ES-I3 (cell line): ENCODE data around the gene DUXA.
"Not testable (repeated sequence)": the region's sequence is repeated elsewhere in the genome, so short reads cannot be mapped to it uniquely, and the experiment has no call there.

Experiments used
- H3K36me3 ChIP-seq: 2 replicates; pipeline ENCODE4 v1.6.1; 2013; ENCODE audit warnings: mild to moderate bottlenecking, low read length, control low read depth, moderate library complexity; ENCODE audit not compliant: insufficient read depth
- H3K4me1 ChIP-seq: 2 replicates; pipeline ENCODE4 v1.6.1; 2013; ENCODE audit warnings: mild to moderate bottlenecking, control low read depth, low read length; ENCODE audit not compliant: insufficient read depth
- H3K9ac ChIP-seq: 2 replicates; pipeline ENCODE4 v1.6.1; 2013; ENCODE audit warnings: low read depth, mild to moderate bottlenecking, low read length, moderate library complexity
- H3K9me3 ChIP-seq: 2 replicates; pipeline ENCODE4 v1.6.1; 2013; ENCODE audit warnings: mild to moderate bottlenecking, low read length, moderate library complexity; ENCODE audit not compliant: control insufficient read depth, insufficient read depth

DUXA gene

GRCh38 chr19:57167385-57167784 is at the start of gene DUXA:
TSS of gene DUXA (minus strand) at chr19:57167485. CDS start at chr19:57167443, 42 bp downstream.
- Histone ChIP-seq H3K36me3 (no peaks in the 10 kb centered on the region), H3K9ac (no peak within 1 kb of the TSS), H3K9me3 (no peaks in the 10 kb centered on the region), H3K4me1 (no peaks in the 10 kb centered on the region)

GRCh38 chr19:57212109-57212508 is 44.8 kb upstream of the DUXA start:
- Histone ChIP-seq H3K9me3 (no peaks in the 10 kb centered on the region), H3K36me3 (peaks cover 19% of the 10 kb centered on the region), H3K9ac (no peak overlapping the region), H3K4me1 (no peaks in the 10 kb centered on the region)

GRCh38 chr19:57210381-57210780 is 43.1 kb upstream of the DUXA start:
- Histone ChIP-seq H3K36me3 (peaks cover 23% of the 10 kb centered on the region), H3K9ac (no peak overlapping the region), H3K4me1 (no peaks in the 10 kb centered on the region), H3K9me3 (no peaks in the 10 kb centered on the region)

GRCh38 chr19:57202160-57202559 is 34.9 kb upstream of the DUXA start:
- H3K9ac ChIP-seq: no peak overlapping the region
- H3K36me3 ChIP-seq: peaks cover 4% of the 10 kb centered on the region
- H3K9me3 ChIP-seq: no peaks in the 10 kb centered on the region
- H3K4me1 ChIP-seq: no peaks in the 10 kb centered on the region

GRCh38 chr19:57197874-57198273 is 30.6 kb upstream of the DUXA start:
- not testable (repeated sequence) for H3K9me3 ChIP-seq, H3K9ac ChIP-seq, H3K4me1 ChIP-seq
- peaks cover 14% of the 10 kb centered on the region; the same call in 1 of the 2 replicates for H3K36me3 ChIP-seq

- Histone ChIP-seq H3K9me3 (no peaks in the 10 kb centered on the region), H3K4me1 (no peaks in the 10 kb centered on the region), H3K9ac (no peak overlapping the region), H3K36me3 (peaks cover 14% of the 10 kb centered on the region; the same call in 1 of the 2 replicates)
Observed at GRCh38 chr19:57192993-57193392, 25.7 kb upstream of the DUXA start.

- H3K9me3 ChIP-seq: no peaks in the 10 kb centered on the region
- peaks cover 14% of the 10 kb centered on the region; the same call in 1 of the 2 replicates for H3K36me3 ChIP-seq
- peak overlapping the region; percentile 91 for H3K9ac ChIP-seq
- no peaks in the 10 kb centered on the region for H3K4me1 ChIP-seq
Observed at GRCh38 chr19:57192077-57192420, 24.8 kb upstream of the DUXA start.

GRCh38 chr19:57191141-57192076 is 24.1 kb upstream of the DUXA start, which contains the start of gene ZNF264:
TSS of gene ZNF264 (plus strand) at chr19:57191500. CDS start at chr19:57191914, 414 bp downstream.
- peaks cover 14% of the 10 kb centered on the region; the same call in 1 of the 2 replicates for H3K36me3 ChIP-seq
- H3K4me1 ChIP-seq: no peaks in the 10 kb centered on the region
- no peaks in the 10 kb centered on the region for H3K9me3 ChIP-seq
- H3K9ac ChIP-seq: peak within 1 kb of the TSS; percentile 91

- Histone ChIP-seq H3K9ac (no peak overlapping the region), H3K9me3 (no peaks in the 10 kb centered on the region), H3K4me1 (no peaks in the 10 kb centered on the region), H3K36me3 (peaks cover 14% of the 10 kb centered on the region; the same call in 1 of the 2 replicates)
Observed at GRCh38 chr19:57190301-57190700, 23.0 kb upstream of the DUXA start.

- Histone ChIP-seq H3K4me1 (no peaks in the 10 kb centered on the region), H3K36me3 (no peaks in the 10 kb centered on the region), H3K9me3 (no peaks in the 10 kb centered on the region), H3K9ac (peak overlapping the region; percentile 49; the same call in 1 of the 2 replicates)
Observed at GRCh38 chr19:57171551-57172081, 4.3 kb upstream of the DUXA start.

- H3K36me3 ChIP-seq: no peaks in the 10 kb centered on the region
- H3K4me1 ChIP-seq: no peaks in the 10 kb centered on the region
- H3K9ac ChIP-seq: no peak overlapping the region
- no peaks in the 10 kb centered on the region for H3K9me3 ChIP-seq
Observed at GRCh38 chr19:57165846-57166245, 1.4 kb downstream of the DUXA start.

GRCh38 chr19:57161985-57162539 is 5.2 kb downstream of the DUXA start:
- Histone ChIP-seq H3K4me1 (no peaks in the 10 kb centered on the region), H3K9me3 (no peaks in the 10 kb centered on the region), H3K9ac (no peak overlapping the region)

GRCh38 chr19:57152921-57153320 is 14.4 kb downstream of the DUXA start:
- Histone ChIP-seq H3K4me1 (no peaks in the 10 kb centered on the region), H3K36me3 (no peaks in the 10 kb centered on the region), H3K9ac (no peak overlapping the region), H3K9me3 (no peaks in the 10 kb centered on the region)

More at GRCh38 chr19:57161985-57162539, 5.2 kb downstream of the DUXA start:
- no peaks in the 10 kb centered on the region for H3K36me3 ChIP-seq

GRCh38 chr19:57141699-57142098 is 25.6 kb downstream of the DUXA start:
- H3K4me1 ChIP-seq: no peaks in the 10 kb centered on the region
- no peaks in the 10 kb centered on the region for H3K36me3 ChIP-seq
- H3K9me3 ChIP-seq: no peaks in the 10 kb centered on the region
- no peak overlapping the region for H3K9ac ChIP-seq
